ENCODE results near the gene RPL35A.
"Not testable (repeated sequence)": the region's sequence is repeated elsewhere in the genome, so short reads cannot be mapped to it uniquely, and the experiment has no call there.

Gene RPL35A

DNA sequence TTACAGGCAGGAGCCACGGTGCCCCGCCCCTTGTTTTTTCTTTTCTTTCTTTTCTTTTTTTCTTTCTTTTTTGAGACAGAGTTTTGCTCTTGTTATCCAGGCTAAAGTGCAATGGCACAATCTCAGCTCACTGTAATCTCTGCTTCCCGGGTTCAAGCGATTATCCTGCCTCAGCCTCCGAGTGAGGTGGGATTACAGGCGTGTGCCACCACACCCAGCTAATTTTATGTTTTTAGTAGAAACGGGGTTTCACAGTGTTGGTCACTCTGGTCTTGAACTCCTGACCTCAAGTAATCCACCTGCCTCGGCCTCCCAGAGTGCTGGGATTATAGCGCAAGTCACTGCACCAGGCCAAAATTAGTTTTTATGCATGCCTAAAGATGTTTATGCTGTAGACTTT lies 2.5 kb downstream of the RPL35A start:
- DNase-seq, result no peak

DNA sequence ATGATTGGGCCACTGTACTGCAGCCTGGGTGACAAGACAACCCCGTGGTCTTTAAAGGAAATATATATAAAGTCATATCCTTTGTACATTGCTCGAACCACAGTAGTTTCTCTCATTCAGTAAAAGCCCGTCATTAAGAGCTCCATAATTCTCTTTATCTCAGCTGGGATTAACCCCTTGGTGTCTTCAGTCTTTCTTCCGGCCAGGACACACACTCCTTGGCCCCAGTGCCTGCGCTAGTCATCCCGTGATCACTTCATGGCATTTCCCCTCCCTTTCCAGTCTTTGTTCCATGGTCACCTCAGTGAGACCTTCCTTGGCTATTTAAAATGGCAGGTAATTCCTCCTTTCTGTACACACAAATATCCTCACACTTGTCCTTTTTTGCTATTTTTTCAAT lies 3.3 kb downstream of the RPL35A start:
- no peak for DNase-seq

DNA sequence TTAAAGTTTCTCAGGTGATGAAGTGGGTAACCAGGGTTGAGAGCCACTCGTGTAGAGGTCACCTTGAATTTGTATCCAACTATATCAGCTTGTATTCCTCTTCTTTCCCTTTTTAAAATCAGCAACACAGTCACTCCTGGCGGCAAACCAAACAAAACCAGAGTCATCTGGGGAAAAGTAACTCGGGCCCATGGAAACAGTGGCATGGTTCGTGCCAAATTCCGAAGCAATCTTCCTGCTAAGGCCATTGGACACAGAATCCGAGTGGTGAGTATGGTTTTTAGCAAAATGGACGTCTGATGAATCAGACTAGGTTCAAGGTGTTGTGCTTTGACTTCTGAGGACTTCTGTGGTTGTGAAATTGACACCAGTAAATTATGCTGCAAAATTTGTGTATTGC lies 3.9 kb downstream of the RPL35A start:
- DNase-seq, result no peak

DNA sequence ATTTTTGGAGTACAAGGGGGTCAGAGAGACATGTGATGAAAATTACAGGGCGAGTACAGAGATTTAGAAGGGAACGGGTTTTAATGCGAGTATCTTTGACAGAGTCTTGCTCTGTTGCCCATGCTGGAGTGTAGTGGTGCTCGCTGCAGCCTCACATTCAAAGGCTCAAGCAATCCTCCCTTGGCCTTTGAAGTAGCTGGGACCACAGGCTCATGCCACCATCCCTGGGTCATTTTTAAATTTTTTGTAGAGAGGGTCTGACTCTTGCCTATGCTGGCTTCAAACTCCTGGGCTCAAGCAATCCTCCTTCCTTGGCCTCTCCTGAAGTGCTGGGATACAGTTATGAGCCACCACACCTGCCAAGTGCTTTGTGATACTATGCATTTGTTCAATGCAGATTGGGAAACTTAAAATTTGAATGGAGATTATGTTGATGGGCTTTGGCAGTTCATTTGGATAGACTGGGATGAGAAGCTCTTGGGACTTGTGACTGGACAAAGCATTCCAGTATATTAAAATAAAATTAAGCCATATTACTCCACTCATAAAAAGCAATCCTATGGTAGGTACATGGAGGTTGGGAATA lies 6.0 kb downstream of the RPL35A start:
- no peak for DNase-seq

DNA sequence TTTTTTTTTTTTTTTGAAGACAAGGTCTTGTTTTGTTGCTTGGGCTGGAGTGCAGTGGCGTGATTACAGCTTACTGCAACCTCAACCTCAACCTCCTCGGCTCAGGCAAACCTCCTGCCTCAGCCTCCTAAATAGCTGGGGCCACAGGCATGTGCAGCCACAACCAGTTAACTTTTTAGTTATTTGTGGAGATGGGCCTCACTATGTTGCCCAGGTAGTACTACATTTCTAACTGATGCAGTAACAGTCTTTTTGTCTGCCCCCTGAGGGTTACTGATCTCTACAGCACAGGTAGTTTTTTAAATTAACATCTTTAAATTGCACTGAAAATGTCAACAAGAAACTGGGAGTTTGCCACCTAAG lies 6.6 kb downstream of the RPL35A start:
- DNase-seq, result no peak

DNA sequence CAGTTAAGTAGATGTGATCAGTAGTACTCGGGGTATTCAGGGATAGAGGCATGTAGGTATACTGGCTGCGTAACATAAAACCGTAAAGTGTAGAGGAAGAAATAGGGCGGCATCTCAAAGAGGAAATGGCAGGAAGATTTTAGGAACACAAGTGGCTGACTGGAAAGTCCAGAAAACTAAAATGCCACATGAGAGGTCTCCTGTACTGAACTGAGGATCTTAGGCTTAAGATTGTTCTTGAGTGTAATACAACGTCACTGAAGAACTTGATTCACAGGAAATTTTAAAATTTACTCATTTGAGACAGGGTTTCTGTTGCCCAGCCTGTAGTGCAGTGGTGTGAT lies 7.8 kb downstream of the RPL35A start:
- no peak for DNase-seq

DNA sequence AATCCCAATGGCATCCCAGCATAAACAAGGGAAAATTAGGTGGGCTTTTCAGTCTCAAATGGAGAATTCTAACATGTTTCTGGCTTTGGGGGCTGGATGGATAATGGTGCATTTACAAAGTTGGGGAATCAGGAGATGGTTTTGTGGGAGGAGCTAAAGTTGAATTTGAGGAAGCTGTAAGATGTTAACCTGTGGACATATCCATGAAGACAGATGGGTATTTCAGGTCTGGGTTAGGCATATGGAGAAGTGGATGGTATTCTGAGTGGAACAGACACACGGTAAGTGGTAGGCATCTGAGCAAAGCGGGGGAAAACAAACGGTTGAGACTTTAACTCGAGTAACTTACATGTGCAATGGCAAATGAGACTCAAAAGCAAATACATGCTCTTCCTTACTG lies 8.4 kb downstream of the RPL35A start:
- no peak for DNase-seq

DNA sequence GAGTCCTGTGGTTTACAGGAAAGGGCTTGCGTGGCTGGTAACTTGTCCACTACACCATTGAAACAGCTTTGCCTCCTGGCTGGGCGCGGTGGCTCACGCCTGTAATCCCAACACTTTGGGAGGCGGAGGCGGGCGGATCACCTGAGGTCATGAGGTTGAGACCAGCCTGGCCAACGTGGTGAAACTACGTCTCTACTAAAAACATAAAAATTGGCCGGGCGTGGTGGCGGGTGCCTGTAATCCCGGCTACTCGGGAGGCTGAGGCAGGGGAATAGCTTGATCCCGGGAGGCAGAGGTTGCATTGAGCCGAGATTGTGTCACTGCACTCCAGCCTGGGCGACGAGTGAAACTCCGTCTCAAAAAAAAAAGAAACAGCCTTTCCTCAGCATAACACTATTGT lies 8.9 kb downstream of the RPL35A start:
- not testable (repeated sequence) for DNase-seq

DNA sequence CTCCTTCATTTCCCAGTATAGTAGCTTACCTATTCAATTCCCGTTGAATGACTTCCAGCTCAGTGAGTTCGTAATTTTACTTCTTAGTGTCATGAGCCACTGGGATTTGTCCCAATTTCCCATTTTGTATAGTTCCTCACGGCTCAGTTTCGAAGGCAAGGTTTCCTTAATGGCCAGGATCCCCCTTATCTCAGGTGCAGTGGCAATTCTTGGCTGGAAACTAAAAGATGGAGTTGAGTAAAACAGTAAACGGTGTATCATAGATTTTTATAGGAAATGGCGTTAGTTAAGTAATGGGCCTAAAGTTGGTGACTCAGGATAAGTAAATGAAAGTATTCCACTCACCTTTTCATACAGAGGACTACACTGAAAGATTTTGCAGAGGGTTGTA lies 9.5 kb downstream of the RPL35A start:
- DNase-seq, result no peak

DNA sequence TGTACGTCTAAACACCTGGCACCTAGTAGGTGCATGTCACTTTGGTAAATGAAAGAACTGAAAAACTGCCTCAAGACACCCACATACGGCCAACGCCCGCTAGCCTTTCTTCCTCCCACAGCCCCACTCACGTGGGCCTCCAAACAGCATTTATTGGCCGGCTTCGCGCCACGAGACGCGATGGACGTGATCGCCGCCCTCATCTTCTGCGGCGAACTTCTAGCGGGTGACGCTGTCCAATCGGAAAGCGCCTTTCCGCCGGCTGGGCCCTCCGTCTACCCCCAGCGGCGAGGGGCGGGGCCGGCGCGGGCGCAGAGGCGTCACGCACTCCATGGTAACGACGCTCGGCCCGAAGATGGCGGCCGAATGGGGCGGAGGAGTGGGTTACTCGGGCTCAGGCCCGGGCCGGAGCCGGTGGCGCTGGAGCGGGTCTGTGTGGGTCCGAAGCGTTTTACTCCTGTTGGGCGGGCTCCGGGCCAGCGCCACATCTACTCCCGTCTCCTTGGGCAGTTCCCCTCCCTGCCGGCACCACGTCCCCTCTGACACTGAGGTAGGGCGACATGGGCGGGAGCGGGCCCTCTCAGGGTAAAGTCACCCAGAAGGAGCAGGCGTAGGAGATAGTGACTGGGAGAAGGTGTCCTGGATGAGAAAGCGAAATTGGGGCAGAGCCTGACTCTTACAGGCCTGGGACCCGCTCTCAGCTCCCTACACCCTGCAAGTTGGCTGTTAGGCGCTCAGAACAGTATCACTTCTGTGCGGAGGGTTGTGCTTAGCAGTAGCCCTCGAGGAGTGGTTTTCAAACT lies 10.1 kb downstream of the RPL35A start, which contains the start of gene LMLN:
Gene LMLN (plus strand): TSS at position 327 of the 803 bp plus-strand sequence. CDS start 29 bp downstream, at position 356.
- DNase-seq, result peak; percentile 95 to 96

DNA sequence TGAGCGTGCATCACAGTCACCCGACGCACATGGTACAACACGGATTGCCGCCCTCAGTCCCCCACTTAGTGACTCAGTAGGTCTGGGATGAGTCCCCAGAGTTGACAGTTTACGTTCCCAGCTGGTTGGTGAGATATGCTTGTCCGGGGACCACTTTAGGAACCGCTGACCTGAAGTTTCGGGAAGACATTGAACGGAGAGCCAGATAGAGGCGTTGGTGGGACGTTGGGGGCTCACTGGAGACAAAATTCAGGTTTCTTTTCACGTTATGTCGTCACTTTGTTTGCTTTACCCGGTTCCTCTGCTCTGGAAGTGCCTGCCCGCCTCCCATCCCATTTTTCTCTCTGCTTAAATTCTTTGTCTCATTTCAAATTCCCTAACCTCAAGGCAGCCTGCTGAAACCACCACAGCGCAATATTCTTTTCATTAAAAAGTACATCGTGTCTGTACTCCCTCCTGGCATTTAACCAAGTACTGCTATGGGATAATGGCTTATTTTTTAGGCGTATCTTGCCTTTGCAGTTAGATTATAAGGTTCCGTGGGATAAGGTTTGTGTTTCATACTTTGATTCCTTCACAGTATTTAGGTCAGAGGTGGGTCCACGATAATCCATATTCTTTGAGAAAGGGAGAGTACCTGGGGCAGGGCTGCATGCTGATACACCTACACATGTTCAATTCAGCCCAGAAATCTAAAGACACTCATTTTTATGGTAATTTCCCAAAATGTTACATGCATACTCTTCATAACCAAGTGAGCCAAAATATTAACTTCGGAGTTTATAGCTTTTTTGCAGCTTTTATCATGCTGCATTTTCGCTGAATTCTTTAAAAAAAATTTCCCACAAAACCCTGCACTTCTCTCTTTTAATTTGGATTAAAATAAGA lies 10.9 kb downstream of the RPL35A start:
- no peak for DNase-seq

DNA sequence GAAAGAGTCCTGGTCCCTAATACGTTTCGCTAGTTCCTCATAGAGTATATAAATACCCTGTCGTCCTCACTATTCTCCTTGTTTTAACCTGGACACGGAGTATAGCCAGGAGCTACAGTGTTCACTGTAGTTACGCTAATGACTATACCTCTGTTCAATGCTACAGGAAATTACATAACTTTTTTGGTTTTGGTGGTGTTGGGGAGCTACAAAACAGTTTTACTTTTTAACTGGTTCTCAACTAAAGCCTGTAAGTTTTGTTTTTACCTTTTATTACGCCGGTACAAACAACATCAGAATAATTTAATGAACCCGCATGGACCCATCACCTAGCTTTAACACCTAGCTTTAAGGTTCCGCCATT lies 11.6 kb downstream of the RPL35A start:
- peak in 1 of 2 donors; percentile 42 for DNase-seq

DNA sequence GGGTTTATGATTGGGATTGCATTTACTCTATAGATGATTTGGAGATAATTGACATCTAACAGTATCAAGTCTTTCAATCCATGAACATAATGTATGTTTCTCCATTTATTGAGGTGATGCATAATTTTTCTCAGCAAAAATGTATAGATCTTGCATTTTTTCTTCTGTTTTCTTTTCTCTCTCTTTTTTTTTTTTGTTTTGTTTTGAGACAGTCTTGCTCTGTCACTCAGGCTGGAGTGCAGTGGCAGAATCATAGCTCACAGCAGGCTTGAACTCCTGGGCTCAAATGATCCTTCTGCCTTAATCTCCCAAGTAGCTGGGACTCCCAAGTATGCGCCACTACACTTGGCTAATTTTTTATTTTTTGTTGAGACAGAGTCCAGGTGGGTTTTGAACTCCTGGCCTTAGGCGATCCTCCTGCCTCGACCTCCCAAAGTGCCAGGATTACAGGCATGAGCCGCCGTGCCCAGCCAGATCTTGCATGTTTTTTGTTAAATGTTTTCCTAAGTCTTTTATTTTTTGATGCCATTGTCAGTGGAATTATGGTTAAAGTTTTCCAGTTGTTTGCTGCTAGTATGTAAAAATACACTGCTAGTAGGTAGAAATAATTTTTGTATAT lies 13.1 kb downstream of the RPL35A start:
- no peak for DNase-seq

DNA sequence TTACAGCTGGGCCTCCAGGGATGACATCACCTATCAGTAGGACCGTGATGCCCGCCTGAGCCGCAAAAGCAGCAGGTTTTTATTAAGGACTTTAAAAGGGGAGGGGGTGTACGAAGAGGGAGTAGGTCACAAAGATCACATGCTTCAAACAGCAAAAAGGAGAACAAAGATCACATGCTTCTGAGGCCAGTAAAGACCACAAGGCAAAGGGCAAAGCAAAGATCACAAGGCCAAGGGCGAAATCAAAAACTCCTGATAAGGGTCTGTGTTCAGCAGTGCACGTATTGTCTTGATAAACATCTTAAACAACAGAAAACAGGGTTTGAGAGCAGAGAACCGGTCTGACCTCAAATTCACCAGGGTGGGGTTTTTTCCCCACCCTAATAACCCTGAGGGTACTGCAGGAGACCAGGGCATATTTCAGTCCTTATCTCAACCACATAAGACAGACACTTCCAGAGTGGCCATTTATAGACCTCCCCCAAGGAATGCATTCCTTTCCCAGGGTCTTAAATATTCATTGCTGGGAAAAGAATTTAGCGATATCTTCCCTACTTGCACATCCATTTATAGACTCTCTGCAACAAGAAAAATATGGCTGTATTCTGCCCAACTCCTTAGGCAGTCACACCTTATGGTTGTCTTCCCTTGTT lies 17.5 kb downstream of the RPL35A start:
- not testable (repeated sequence) for DNase-seq

DNA sequence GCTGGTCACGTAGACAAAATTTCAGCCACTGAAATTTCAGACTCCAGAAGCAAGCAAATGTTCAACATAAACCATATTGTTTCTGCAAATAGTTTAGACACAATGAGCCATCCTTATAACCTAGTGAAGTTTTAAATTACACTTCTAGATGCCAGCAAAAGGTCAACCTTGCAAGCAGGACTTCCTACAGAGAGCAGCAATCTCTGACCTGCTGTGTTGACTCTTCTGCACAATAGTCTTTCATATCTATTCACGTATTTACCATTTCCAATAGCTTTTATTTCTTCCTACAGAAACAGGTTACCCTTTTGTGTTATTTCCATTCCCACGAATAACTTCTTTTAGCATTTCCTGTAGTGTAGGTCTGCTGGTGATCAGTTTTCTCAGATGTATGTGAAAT lies 20.6 kb downstream of the RPL35A start:
- DNase-seq, result no peak

DNA sequence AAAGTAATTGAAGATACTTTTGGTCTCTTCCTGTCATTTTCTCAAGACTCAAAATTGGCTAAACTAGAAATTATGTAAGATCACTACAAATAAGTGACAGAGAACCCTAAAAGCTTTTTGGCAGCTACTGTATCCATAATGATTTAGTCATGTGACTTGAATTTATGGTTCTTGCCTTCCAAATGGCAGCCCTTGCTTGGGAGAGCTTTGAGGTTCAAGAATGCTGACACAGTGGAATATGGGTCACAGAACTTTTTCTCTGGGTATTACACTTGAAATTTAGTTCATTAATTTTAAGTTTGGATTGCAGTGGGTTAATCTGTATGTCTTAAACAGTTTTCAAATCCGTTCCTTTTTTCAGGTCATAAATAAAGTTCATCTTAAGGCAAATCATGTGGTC lies 24.0 kb downstream of the RPL35A start:
- no peak for DNase-seq

DNA sequence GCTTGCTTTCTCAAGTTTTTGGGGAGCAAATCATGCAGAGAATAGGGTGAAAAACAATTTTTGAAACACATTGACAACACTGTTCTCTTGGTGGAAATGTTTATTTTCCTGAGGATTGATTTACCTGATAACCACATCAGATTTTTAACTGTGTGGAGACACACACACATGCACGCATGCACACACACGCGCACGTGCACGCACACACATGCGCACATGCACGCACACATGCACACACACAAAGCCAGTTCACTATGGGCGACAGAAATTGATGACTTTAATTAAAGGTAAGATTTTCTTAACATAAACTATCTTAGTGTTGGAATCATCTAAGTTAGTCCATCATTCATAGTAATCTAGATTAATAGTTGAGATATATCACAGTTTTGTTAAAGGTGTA lies 25.3 kb downstream of the RPL35A start:
- no peak for DNase-seq

DNA sequence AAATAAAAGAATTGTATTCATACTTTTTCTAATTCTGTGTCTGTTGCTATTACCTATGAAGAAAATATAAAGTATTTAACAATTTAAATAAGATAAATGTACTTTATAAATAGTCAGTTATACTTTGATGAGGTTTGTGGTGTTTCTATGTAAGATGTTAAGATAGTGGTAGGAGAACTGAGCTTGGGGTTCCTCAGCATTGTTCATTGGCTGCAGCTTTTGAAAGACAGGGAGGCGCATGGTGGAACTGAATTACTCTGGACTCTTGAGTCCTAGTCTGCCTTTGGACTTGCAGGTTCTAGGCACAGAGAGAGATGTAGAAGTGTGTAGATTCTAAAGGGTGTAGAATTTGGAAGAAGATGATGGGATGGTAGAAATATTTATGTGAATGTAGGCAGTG lies 33.1 kb downstream of the RPL35A start:
- DNase-seq, result no peak

DNA sequence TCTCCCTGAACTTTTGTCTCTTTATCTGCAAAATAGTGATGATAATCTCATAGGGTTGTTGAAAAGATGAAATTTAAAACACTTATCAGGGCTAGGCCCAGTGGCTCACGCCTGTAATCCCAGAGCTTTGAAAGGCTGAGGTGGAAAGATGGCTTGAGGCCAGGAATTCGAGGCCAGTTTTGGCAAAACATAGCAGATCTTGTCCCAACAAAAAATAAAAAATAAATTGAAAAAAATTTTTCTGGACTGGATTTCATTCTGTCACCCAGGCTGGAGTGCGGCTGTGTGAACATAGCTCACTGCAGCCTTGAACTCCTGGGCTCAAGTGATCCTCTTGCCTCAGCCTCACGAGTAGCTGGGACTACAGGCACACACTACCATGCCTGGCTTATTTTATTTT lies 39.7 kb downstream of the RPL35A start:
- DNase-seq, result no peak

DNA sequence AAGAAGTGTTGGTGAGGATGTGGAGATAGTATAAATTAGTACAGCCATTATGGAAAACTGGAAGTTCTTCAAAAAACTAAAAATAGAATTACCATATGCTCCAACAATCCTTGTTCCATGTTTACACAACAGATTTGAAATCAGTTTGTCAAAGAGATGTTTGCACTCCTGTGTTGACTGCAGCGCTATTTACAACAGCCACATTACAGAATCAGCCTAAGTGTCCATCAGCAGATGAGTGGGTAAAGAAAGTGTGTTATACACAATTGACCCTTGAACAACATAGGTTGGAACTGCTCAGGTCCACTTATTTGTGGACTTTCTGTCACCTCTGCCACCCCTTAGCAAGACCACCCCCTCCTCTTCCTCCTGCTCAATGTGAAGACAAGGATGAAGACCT lies 44.7 kb downstream of the RPL35A start:
- DNase-seq, result no peak

DNA sequence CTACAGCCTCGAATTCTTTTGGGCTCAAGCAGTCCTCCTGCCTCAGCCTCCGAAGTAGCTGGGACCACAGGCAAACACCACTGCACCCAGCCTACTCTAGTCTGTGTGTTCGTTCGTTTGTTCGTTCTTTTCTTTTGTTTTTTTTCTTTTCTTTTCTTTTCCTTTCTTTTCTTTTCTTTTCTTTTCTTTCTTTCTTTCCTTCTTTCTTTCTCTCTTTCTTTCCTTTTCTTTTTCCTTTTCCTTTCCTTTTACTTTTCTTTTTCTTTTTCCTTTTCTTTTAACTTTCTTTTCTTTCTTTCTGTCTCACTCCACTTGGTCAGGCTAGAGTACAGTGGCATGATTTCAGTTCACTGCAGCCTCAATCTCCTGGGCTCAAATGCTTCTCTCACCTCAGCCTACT lies 46.9 kb downstream of the RPL35A start:
- no peak for DNase-seq

DNA sequence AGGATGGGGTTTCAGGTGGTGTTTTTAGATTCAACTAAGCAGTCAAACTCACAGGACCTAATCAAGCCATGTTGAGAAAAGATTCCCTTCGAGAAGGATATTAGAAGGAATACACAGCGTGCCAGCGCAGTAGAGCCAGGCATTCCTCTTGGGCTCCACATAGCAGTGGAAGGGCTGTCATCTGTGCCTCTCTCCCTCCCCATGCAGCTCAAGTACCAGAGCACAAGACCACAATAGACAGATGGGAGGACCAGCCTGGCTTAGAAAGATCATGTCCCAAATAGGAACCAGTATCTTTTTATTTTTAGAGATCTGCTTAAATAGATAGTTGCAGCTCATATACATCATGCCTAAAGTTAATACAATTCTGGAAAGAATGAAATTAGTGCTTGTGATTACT lies 47.9 kb downstream of the RPL35A start:
- DNase-seq, result no peak

Data from CD4-positive, alpha-beta T cell treated with Interleukin-4 for 1 hour (primary cell).